HFFc6 (cell line): ENCODE measurements around the gene FMN1. TPM values are rescaled to one million over a fixed set of nuclear protein-coding genes. Genes with fewer than 3 reads are reported as not detected.

Experiments used
- DNase-seq: peaks from one replicate; pipeline ENCODE4 v3.0.0-alpha.2; 2018
- H3K27ac Mint-ChIP-seq: 2 replicates; pipeline ENCODE4 v1.8.0; 2020; ENCODE audit warnings: mild to moderate bottlenecking, mixed read lengths
- H3K27me3 Mint-ChIP-seq: 2 replicates; pipeline ENCODE4 v1.8.0; 2021; ENCODE audit warnings: mild to moderate bottlenecking, moderate library complexity, mixed read lengths; ENCODE audit not compliant: insufficient read depth
- H3K36me3 Mint-ChIP-seq: 2 replicates; pipeline ENCODE4 v1.8.0; 2021; ENCODE audit warnings: low read depth, mixed read lengths
- H3K4me1 Mint-ChIP-seq: 2 replicates; pipeline ENCODE4 v1.8.0; 2020; ENCODE audit warnings: low read depth, mixed read lengths
- H3K4me3 Mint-ChIP-seq: 2 replicates; pipeline ENCODE4 v1.8.0; 2020; ENCODE audit warnings: mild to moderate bottlenecking, moderate library complexity, mixed read lengths
- H3K9me3 Mint-ChIP-seq: 2 replicates; pipeline ENCODE4 v1.8.0; 2020; ENCODE audit warnings: mild to moderate bottlenecking, mixed read lengths
- CTCF ChIP-seq: fragments of 200-600 bp; sonication (generic); IDR thresholded peaks from 2 replicates; pipeline ENCODE4 v1.5.0; 2021; ENCODE audit warnings: antibody characterized with exemption, mild to moderate bottlenecking
- total RNA-seq, 6 experiments: library from RNA; stranded (reverse); fragmentation: NEBNext Ultra II Directional; extraction: Animal tissue kit (Norgen Biotek cat#: 25700); gene quantifications; 2 replicates in 1 of 6; 3 replicates in 5 of 6; pipeline ENCODE4 v1.2.3, GENCODE V29; 2021

FMN1 gene
- total RNA-seq, 6 experiments from 2014 or later, result 8.3 to 14.0 (median 12.6) TPM

GRCh38 chr15:32757426-32757825, 437.1 kb downstream of the FMN1 start:
- H3K9me3 Mint-ChIP-seq, result peaks cover 21% of the 10 kb centered on the region
- TF ChIP-seq CTCF, result no peak
- no peak for DNase-seq
- H3K36me3 Mint-ChIP-seq, result peaks cover 68% of the 10 kb centered on the region
- no peak overlapping the region for H3K4me3 Mint-ChIP-seq
- H3K27me3 Mint-ChIP-seq, result peaks cover 2% of the 10 kb centered on the region; the same call in 1 of the 2 replicates
- no peak overlapping the region for H3K27ac Mint-ChIP-seq
- H3K4me1 Mint-ChIP-seq, result peaks cover 39% of the 10 kb centered on the region

- TF ChIP-seq CTCF, result no peak
- peaks cover 28% of the 10 kb centered on the region for H3K4me1 Mint-ChIP-seq
- H3K27ac Mint-ChIP-seq, result no peak overlapping the region
- H3K4me3 Mint-ChIP-seq, result no peak overlapping the region
- peaks cover 8% of the 10 kb centered on the region for H3K9me3 Mint-ChIP-seq
- no peak for DNase-seq
- H3K27me3 Mint-ChIP-seq, result peaks cover 2% of the 10 kb centered on the region; the same call in 1 of the 2 replicates
- H3K36me3 Mint-ChIP-seq, result peaks cover 64% of the 10 kb centered on the region
These were observed 443.5 kb downstream of the FMN1 start for GRCh38 chr15:32750979-32751378.

- H3K9me3 Mint-ChIP-seq, result peaks cover 18% of the 10 kb centered on the region; the same call in 1 of the 2 replicates
These were observed 446.6 kb downstream of the FMN1 start for GRCh38 chr15:32747921-32748342.

GRCh38 chr15:32746116-32746857, 448.2 kb downstream of the FMN1 start:
- DNase-seq, result no peak
- H3K9me3 Mint-ChIP-seq, result peaks cover 30% of the 10 kb centered on the region
- peak overlapping the region; percentile 92 for H3K27ac Mint-ChIP-seq
- peak overlapping the region; percentile 14 for H3K4me3 Mint-ChIP-seq
- H3K36me3 Mint-ChIP-seq, result peaks cover 78% of the 10 kb centered on the region
- no peak for TF ChIP-seq CTCF
- peaks cover 16% of the 10 kb centered on the region for H3K27me3 Mint-ChIP-seq
- peaks cover 66% of the 10 kb centered on the region for H3K4me1 Mint-ChIP-seq

More at GRCh38 chr15:32747921-32748342, 446.6 kb downstream of the FMN1 start:
- no peak for TF ChIP-seq CTCF
- DNase-seq, result peak; percentile 52
- peaks cover 56% of the 10 kb centered on the region for H3K4me1 Mint-ChIP-seq
- H3K27me3 Mint-ChIP-seq, result peaks cover 8% of the 10 kb centered on the region
- peak overlapping the region; percentile 50; the same call in 1 of the 2 replicates for H3K4me3 Mint-ChIP-seq
- peaks cover 77% of the 10 kb centered on the region for H3K36me3 Mint-ChIP-seq
- peak overlapping the region; percentile 92 for H3K27ac Mint-ChIP-seq

GRCh38 chr15:32743411-32744140, 450.9 kb downstream of the FMN1 start:
- peaks cover 85% of the 10 kb centered on the region for H3K36me3 Mint-ChIP-seq
- DNase-seq, result peak; percentile 52

More at GRCh38 chr15:32743411-32744140, 450.9 kb downstream of the FMN1 start:
- Mint-ChIP-seq H3K27ac (peak overlapping the region; percentile 51), H3K4me1 (peaks cover 88% of the 10 kb centered on the region), H3K27me3 (peaks cover 44% of the 10 kb centered on the region), H3K4me3 (peak overlapping the region; percentile 5; the same call in 1 of the 2 replicates), H3K9me3 (peaks cover 52% of the 10 kb centered on the region)
- no peak; the same call in 1 of the 2 replicates for TF ChIP-seq CTCF
